IPS-15b (cell line): ENCODE data around the gene SLC22A2.

Source experiments
- H3K27me3 ChIP-seq: one replicate; pipeline ENCODE4 v1.6.1; 2013; ENCODE audit warnings: low read length; ENCODE audit not compliant: control insufficient read depth, insufficient read depth
- H3K36me3 ChIP-seq: one replicate; pipeline ENCODE4 v1.6.1; 2013; ENCODE audit warnings: low read length; ENCODE audit not compliant: control insufficient read depth, insufficient read depth
- H3K4me1 ChIP-seq: one replicate; pipeline ENCODE4 v1.6.1; 2013; ENCODE audit warnings: mild to moderate bottlenecking, low read length; ENCODE audit not compliant: control insufficient read depth, insufficient read depth
- H3K4me3 ChIP-seq: one replicate; pipeline ENCODE4 v1.5.1; 2013; ENCODE audit warnings: low read depth, low read length
- H3K9ac ChIP-seq: one replicate; pipeline ENCODE4 v1.6.1; 2013; ENCODE audit warnings: low read depth, mild to moderate bottlenecking, low read length
- H3K9me3 ChIP-seq: one replicate; pipeline ENCODE4 v1.6.1; 2013; ENCODE audit warnings: mild to moderate bottlenecking, low read length; ENCODE audit not compliant: control insufficient read depth, insufficient read depth

SLC22A2 gene

GRCh38 chr6:160272707-160273106, 14.1 kb upstream of the SLC22A2 start:
- Histone ChIP-seq H3K4me3 (no peak overlapping the region), H3K27me3 (no peaks in the 10 kb centered on the region), H3K4me1 (no peaks in the 10 kb centered on the region), H3K9me3 (no peaks in the 10 kb centered on the region), H3K36me3 (no peaks in the 10 kb centered on the region), H3K9ac (no peak overlapping the region)

GRCh38 chr6:160270347-160270746, 11.7 kb upstream of the SLC22A2 start:
- no peaks in the 10 kb centered on the region for H3K4me1 ChIP-seq
- no peaks in the 10 kb centered on the region for H3K27me3 ChIP-seq
- H3K9me3 ChIP-seq, result no peaks in the 10 kb centered on the region
- H3K4me3 ChIP-seq, result no peak overlapping the region
- no peaks in the 10 kb centered on the region for H3K36me3 ChIP-seq
- H3K9ac ChIP-seq, result no peak overlapping the region

GRCh38 chr6:160269771-160270170, 11.2 kb upstream of the SLC22A2 start:
- no peaks in the 10 kb centered on the region for H3K4me1 ChIP-seq
- H3K4me3 ChIP-seq, result no peak overlapping the region
- H3K36me3 ChIP-seq, result no peaks in the 10 kb centered on the region
- no peaks in the 10 kb centered on the region for H3K9me3 ChIP-seq
- H3K9ac ChIP-seq, result no peak overlapping the region
- no peaks in the 10 kb centered on the region for H3K27me3 ChIP-seq

- Histone ChIP-seq H3K9ac (no peak overlapping the region), H3K4me3 (no peak overlapping the region), H3K27me3 (no peaks in the 10 kb centered on the region), H3K36me3 (no peaks in the 10 kb centered on the region), H3K9me3 (no peaks in the 10 kb centered on the region), H3K4me1 (no peaks in the 10 kb centered on the region)
These were observed 10.5 kb upstream of the SLC22A2 start for GRCh38 chr6:160269023-160269521.

- Histone ChIP-seq H3K9me3 (no peaks in the 10 kb centered on the region), H3K4me1 (no peaks in the 10 kb centered on the region), H3K27me3 (no peaks in the 10 kb centered on the region), H3K36me3 (no peaks in the 10 kb centered on the region), H3K9ac (no peak overlapping the region), H3K4me3 (no peak overlapping the region)
These were observed 8.5 kb upstream of the SLC22A2 start for GRCh38 chr6:160267102-160267501.

GRCh38 chr6:160265869-160266476, 7.4 kb upstream of the SLC22A2 start:
- no peak overlapping the region for H3K4me3 ChIP-seq
- H3K27me3 ChIP-seq, result no peaks in the 10 kb centered on the region
- no peak overlapping the region for H3K9ac ChIP-seq
- no peaks in the 10 kb centered on the region for H3K4me1 ChIP-seq
- H3K36me3 ChIP-seq, result no peaks in the 10 kb centered on the region
- no peaks in the 10 kb centered on the region for H3K9me3 ChIP-seq

- Histone ChIP-seq H3K9me3 (no peaks in the 10 kb centered on the region), H3K27me3 (no peaks in the 10 kb centered on the region), H3K4me1 (no peaks in the 10 kb centered on the region), H3K9ac (no peak overlapping the region), H3K4me3 (no peak overlapping the region), H3K36me3 (no peaks in the 10 kb centered on the region)
These were observed 5.5 kb upstream of the SLC22A2 start for GRCh38 chr6:160264061-160264612.

GRCh38 chr6:160263196-160263939, 4.7 kb upstream of the SLC22A2 start:
- Histone ChIP-seq H3K9me3 (no peaks in the 10 kb centered on the region), H3K4me1 (no peaks in the 10 kb centered on the region), H3K9ac (no peak overlapping the region), H3K36me3 (no peaks in the 10 kb centered on the region), H3K4me3 (no peak overlapping the region), H3K27me3 (no peaks in the 10 kb centered on the region)

GRCh38 chr6:160261991-160262680, 3.5 kb upstream of the SLC22A2 start:
- H3K27me3 ChIP-seq, result no peaks in the 10 kb centered on the region
- H3K4me3 ChIP-seq, result no peak overlapping the region
- H3K36me3 ChIP-seq, result no peaks in the 10 kb centered on the region
- no peak overlapping the region for H3K9ac ChIP-seq
- H3K4me1 ChIP-seq, result no peaks in the 10 kb centered on the region
- no peaks in the 10 kb centered on the region for H3K9me3 ChIP-seq

GRCh38 chr6:160260803-160261450, 2.3 kb upstream of the SLC22A2 start:
- Histone ChIP-seq H3K9me3 (no peaks in the 10 kb centered on the region), H3K9ac (no peak overlapping the region), H3K36me3 (no peaks in the 10 kb centered on the region), H3K4me1 (no peaks in the 10 kb centered on the region), H3K4me3 (no peak overlapping the region), H3K27me3 (no peaks in the 10 kb centered on the region)

GRCh38 chr6:160260367-160260766, 1.7 kb upstream of the SLC22A2 start:
- Histone ChIP-seq H3K9ac (no peak overlapping the region), H3K4me1 (no peaks in the 10 kb centered on the region), H3K36me3 (no peaks in the 10 kb centered on the region), H3K4me3 (no peak overlapping the region), H3K27me3 (no peaks in the 10 kb centered on the region), H3K9me3 (no peaks in the 10 kb centered on the region)
